Osteocyte (in vitro differentiated cells): ENCODE data around the gene HEATR5B. TPM values are rescaled to one million over a fixed set of nuclear protein-coding genes. Genes with fewer than 3 reads are reported as not detected.

Experiments used
- DNase-seq: peaks from one replicate; pipeline ENCODE4 v3.0.0; 2021; ENCODE audit warnings: mixed read lengths; ENCODE audit not compliant: unreplicated experiment; ENCODE audit errors: extremely low spot score
- H3K27ac Mint-ChIP-seq: one replicate; pipeline ENCODE4 v1.8.0; 2021; ENCODE audit warnings: mild to moderate bottlenecking, mixed read lengths; ENCODE audit not compliant: unreplicated experiment
- H3K27me3 Mint-ChIP-seq: one replicate; pipeline ENCODE4 v1.8.0; 2021; ENCODE audit warnings: mixed read lengths; ENCODE audit not compliant: unreplicated experiment
- H3K36me3 Mint-ChIP-seq: one replicate; pipeline ENCODE4 v1.8.0; 2021; ENCODE audit warnings: mixed read lengths; ENCODE audit not compliant: unreplicated experiment
- H3K4me1 Mint-ChIP-seq: one replicate; pipeline ENCODE4 v1.8.0; 2021; ENCODE audit warnings: mixed read lengths; ENCODE audit not compliant: unreplicated experiment
- H3K4me3 Mint-ChIP-seq: one replicate; pipeline ENCODE4 v1.8.0; 2021; ENCODE audit warnings: mild to moderate bottlenecking, moderate library complexity, mixed read lengths; ENCODE audit not compliant: unreplicated experiment
- H3K9me3 Mint-ChIP-seq: one replicate; pipeline ENCODE4 v1.8.0; 2021; ENCODE audit warnings: mixed read lengths; ENCODE audit not compliant: unreplicated experiment
- total RNA-seq: library from RNA; stranded (reverse); gene quantifications from 2 replicates; pipeline ENCODE4 v1.2.1, GENCODE V29; 2021
- TF ChIP-seq, protein P1 (sequence below): fragments of 200-600 bp; sonication (generic); IDR thresholded peaks from 2 replicates; pipeline ENCODE4 v1.5.0; 2021; ENCODE audit warnings: antibody characterized with exemption, mild to moderate bottlenecking, moderate library complexity

The HEATR5B gene
- total RNA-seq, 1 donor from 2014 or later: 18.1 TPM

DNA sequence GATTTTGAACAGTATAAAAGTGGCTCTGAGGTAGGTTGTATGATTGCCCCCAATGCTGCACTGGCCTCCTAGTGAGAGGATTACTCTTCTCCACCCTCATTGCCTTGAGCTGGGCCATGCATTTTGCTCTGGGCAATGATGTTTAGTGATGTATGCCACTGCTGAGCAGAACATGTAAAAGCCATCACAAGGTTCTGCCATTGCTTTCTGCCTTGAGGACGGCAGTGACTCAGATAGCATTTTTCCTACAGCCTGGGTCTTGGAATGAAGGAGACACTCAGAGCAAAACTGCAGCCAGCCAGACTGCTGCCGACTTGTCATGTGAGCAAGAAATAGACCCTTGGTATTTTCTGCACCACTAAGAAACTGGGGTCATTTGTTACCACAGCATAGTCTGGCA is 27.8 kb upstream of the HEATR5B start:
- no peak overlapping the region for H3K27ac Mint-ChIP-seq
- H3K4me3 Mint-ChIP-seq: no peak overlapping the region
- H3K27me3 Mint-ChIP-seq: no peaks in the 10 kb centered on the region
- TF ChIP-seq, protein P1, sequence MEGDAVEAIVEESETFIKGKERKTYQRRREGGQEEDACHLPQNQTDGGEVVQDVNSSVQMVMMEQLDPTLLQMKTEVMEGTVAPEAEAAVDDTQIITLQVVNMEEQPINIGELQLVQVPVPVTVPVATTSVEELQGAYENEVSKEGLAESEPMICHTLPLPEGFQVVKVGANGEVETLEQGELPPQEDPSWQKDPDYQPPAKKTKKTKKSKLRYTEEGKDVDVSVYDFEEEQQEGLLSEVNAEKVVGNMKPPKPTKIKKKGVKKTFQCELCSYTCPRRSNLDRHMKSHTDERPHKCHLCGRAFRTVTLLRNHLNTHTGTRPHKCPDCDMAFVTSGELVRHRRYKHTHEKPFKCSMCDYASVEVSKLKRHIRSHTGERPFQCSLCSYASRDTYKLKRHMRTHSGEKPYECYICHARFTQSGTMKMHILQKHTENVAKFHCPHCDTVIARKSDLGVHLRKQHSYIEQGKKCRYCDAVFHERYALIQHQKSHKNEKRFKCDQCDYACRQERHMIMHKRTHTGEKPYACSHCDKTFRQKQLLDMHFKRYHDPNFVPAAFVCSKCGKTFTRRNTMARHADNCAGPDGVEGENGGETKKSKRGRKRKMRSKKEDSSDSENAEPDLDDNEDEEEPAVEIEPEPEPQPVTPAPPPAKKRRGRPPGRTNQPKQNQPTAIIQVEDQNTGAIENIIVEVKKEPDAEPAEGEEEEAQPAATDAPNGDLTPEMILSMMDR: no peak
- no peaks in the 10 kb centered on the region for H3K9me3 Mint-ChIP-seq
- DNase-seq: no peak
- H3K4me1 Mint-ChIP-seq: no peaks in the 10 kb centered on the region
- peaks cover 47% of the 10 kb centered on the region for H3K36me3 Mint-ChIP-seq

- no peak overlapping the region for H3K27ac Mint-ChIP-seq
- DNase-seq: no peak
- TF ChIP-seq, protein P1: no peak
- no peaks in the 10 kb centered on the region for H3K9me3 Mint-ChIP-seq
- H3K4me3 Mint-ChIP-seq: no peak overlapping the region
- H3K36me3 Mint-ChIP-seq: peaks cover 52% of the 10 kb centered on the region
- H3K4me1 Mint-ChIP-seq: no peaks in the 10 kb centered on the region
- H3K27me3 Mint-ChIP-seq: no peaks in the 10 kb centered on the region
Observed at GRCh38 chr2:37110306-37111212, 26.4 kb upstream of the HEATR5B start.

- TF ChIP-seq, protein P1: no peak
- H3K9me3 Mint-ChIP-seq: no peaks in the 10 kb centered on the region
- no peak overlapping the region for H3K27ac Mint-ChIP-seq
- H3K4me1 Mint-ChIP-seq: peaks cover under 1% of the 10 kb centered on the region
- no peak for DNase-seq
- peaks cover 58% of the 10 kb centered on the region for H3K36me3 Mint-ChIP-seq
- no peaks in the 10 kb centered on the region for H3K27me3 Mint-ChIP-seq
- no peak overlapping the region for H3K4me3 Mint-ChIP-seq
Observed at GRCh38 chr2:37109523-37109922, 25.4 kb upstream of the HEATR5B start.

- Mint-ChIP-seq H3K27ac (no peak overlapping the region), H3K9me3 (no peaks in the 10 kb centered on the region), H3K4me1 (peaks cover 9% of the 10 kb centered on the region), H3K27me3 (no peaks in the 10 kb centered on the region), H3K36me3 (peaks cover 55% of the 10 kb centered on the region), H3K4me3 (no peak overlapping the region)
- TF ChIP-seq, protein P1: no peak
- DNase-seq: no peak
Observed at GRCh38 chr2:37105150-37105549, 21.0 kb upstream of the HEATR5B start.

DNA sequence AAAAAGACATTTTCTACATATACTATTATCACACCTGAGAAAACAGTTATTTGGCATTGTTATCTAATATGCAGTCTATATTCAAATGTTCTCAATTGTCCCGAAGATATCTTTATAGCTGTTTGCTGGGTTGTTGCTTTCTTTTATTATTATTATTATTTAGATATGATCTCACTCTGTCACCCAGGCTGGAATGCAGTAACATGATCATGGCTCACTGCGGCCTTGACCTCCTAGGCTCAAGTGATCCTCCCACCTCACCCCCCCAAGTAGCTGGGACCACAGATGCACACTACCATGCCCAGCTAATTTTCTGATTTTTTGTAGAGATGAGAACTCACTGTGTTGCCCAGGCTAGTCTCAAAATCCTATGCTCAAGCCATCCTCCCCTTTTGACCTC is 20.0 kb upstream of the HEATR5B start:
- DNase-seq: no peak
- Mint-ChIP-seq H3K4me1 (peaks cover 9% of the 10 kb centered on the region), H3K27ac (no peak overlapping the region), H3K9me3 (no peaks in the 10 kb centered on the region), H3K4me3 (no peak overlapping the region), H3K36me3 (peaks cover 59% of the 10 kb centered on the region), H3K27me3 (no peaks in the 10 kb centered on the region)
- TF ChIP-seq, protein P1: no peak
